Thoracic aorta endothelial cell (primary cell): Measurements from ENCODE around the gene WDR44. TPM values are rescaled to one million over a fixed set of nuclear protein-coding genes. Genes with fewer than 3 reads are reported as not detected.

Experiments
- small RNA-seq: library from RNA; depleted of rRNA; stranded (forward); fragments of <200 nt; gene quantifications from one replicate; pipeline ENCODE3, GENCODE V24; 2012
- total RNA-seq: library from RNA; depleted of rRNA; stranded (reverse); fragments of >200 nt; gene quantifications from 2 replicates; pipeline ENCODE4 v1.2.3, GENCODE V29; 2012

WDR44 gene, protein sequence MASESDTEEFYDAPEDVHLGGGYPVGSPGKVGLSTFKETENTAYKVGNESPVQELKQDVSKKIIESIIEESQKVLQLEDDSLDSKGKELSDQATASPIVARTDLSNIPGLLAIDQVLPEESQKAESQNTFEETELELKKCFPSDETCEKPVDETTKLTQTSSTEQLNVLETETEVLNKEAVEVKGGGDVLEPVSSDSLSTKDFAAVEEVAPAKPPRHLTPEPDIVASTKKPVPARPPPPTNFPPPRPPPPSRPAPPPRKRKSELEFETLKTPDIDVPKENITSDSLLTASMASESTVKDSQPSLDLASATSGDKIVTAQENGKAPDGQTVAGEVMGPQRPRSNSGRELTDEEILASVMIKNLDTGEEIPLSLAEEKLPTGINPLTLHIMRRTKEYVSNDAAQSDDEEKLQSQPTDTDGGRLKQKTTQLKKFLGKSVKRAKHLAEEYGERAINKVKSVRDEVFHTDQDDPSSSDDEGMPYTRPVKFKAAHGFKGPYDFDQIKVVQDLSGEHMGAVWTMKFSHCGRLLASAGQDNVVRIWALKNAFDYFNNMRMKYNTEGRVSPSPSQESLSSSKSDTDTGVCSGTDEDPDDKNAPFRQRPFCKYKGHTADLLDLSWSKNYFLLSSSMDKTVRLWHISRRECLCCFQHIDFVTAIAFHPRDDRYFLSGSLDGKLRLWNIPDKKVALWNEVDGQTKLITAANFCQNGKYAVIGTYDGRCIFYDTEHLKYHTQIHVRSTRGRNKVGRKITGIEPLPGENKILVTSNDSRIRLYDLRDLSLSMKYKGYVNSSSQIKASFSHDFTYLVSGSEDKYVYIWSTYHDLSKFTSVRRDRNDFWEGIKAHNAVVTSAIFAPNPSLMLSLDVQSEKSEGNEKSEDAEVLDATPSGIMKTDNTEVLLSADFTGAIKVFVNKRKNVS
- total RNA-seq: 33.2 and 33.5 TPM in 2 replicates

DNA sequence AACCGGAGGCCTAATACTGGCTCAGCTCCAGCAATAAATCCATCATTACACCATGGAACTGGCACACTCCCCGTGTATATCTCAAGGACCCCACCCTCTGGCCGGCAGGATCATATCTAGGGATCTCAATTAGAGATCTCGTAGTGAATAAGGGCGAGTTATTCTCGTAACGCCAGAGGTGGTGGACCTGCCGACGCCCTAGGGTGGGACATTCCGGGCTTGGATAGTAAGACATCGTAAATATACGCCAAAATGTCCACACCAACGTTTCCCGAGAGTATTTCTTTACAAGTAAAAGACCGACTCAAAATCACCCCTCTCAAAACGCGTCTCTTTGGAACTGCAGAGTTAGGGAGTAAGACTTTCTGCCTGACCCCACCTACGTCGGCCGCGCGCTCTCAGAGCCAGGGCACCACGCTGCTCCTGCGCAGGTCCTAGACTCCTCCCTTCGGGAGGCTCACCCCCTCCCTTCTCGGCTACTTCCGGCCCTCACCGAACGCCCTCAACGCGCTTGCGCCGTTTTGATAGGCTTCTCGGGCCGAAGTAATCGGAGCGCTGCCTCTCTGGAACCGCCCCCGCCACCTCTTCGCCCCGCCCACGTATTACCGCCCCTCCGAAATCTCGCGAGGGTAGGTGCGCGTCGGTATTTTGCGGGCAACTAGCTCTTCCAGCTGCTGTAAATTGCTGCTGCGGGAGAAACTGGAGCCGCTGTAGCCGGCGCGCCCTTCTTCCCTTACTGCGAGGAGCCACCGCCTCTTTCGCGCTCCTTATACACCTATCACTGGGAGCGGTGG lies at the start of gene WDR44:
TSS of gene WDR44 (plus strand) at position 643 of the 794 bp plus-strand sequence. CDS start 398 bp downstream, outside the sequence.

DNA sequence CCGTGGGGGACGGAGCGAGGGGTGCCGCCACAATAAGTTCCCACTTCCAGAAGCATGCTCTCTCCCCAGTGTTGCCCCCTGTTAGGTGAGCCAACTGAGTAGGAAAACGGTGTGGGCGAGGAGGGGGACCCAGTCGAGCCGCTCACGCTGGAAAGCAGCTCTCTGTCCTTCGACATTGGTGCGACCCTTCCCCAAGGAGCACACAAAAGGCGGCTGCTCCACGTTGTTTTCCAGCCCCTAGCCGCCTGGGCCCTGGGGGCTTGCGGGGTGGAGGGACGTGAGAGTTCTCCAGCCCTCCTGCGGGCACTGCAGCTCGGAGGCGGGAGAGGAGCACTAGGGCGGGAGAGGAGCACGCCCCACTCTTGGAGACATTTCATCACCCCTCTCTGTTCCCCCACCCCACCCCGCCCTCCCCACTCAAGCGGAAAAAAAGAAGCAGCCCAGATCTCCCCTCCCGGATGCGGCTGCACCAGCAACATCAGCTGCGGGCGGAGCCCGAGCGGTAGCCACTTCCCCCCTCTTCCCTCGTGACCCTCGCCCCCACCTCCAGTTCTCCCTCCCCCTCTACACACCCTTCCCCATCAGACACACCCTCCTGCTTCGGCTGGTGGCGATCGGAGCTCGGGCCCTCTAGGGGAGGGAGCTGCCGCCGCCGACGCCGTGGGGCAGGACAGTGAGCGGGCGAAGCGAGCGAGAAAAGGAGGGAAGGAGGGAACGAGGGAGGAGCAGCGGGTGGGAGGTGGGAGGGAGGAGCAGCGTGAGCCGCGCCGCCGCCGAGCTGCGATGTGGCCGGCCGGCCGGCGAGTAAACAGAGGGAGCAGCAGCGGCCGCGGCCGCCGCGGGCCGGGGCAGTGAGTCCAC lies 149.4 kb downstream of the WDR44 start, which contains the start of gene DOCK11:
TSS of gene DOCK11 (plus strand) at position 755 of the 861 bp plus-strand sequence. CDS start 157 bp downstream, outside the sequence.

Small RNAs within 50 kb of the gene (small RNA-seq; reads per million reads assigned to genes)
- not detected for gene MIR1277

Other genes starting within 250 kb of the WDR44 start
- gene KLHL13, start 229.3 kb upstream of the WDR44 start, total RNA-seq: 19.0 and 22.1 TPM in 2 replicates
- 1.7 and 2.2 TPM in 2 replicates for gene DOCK11, start 149.7 kb downstream of the WDR44 start, total RNA-seq